GM21825 (cell line): ENCODE data around the gene SPAG6.
"Not testable (repeated sequence)": the region's sequence is repeated elsewhere in the genome, so short reads cannot be mapped to it uniquely, and the experiment has no call there.

Source experiments
- ATAC-seq: cut with Tn5 transposase; IDR thresholded peaks from one replicate; pipeline ENCODE4 v1.9.1; 2021; ENCODE audit warnings: mild to moderate bottlenecking, moderate library complexity; ENCODE audit not compliant: unreplicated experiment

SPAG6 gene

GRCh38 chr10:22345301-22346095 is at the start of gene SPAG6:
SPAG6 (plus strand) TSS chr10:22345496; CDS start chr10:22345612, 116 bp downstream.
- ATAC-seq, result no peak

GRCh38 chr10:22301193-22301592 is 44.1 kb upstream of the SPAG6 start:
- ATAC-seq, result no peak

GRCh38 chr10:22303461-22303860 is 41.8 kb upstream of the SPAG6 start:
- ATAC-seq, result no peak

- no peak for ATAC-seq
These were observed 39.6 kb upstream of the SPAG6 start for GRCh38 chr10:22305721-22306120.

GRCh38 chr10:22308390-22308789 is 36.9 kb upstream of the SPAG6 start:
- peak; percentile 86 for ATAC-seq

GRCh38 chr10:22309180-22310000 is 35.9 kb upstream of the SPAG6 start:
- no peak for ATAC-seq

- ATAC-seq, result not testable (repeated sequence)
These were observed 35.3 kb upstream of the SPAG6 start for GRCh38 chr10:22310012-22310411.

- no peak for ATAC-seq
These were observed 34.4 kb upstream of the SPAG6 start for GRCh38 chr10:22310928-22311327.

GRCh38 chr10:22314852-22315251 is 30.4 kb upstream of the SPAG6 start:
- ATAC-seq, result no peak

GRCh38 chr10:22315455-22316285 is 29.6 kb upstream of the SPAG6 start:
- ATAC-seq, result no peak

GRCh38 chr10:22316286-22317075 is 28.8 kb upstream of the SPAG6 start, which contains the start of gene COMMD3:
COMMD3 (plus strand) TSS chr10:22316388; CDS start chr10:22316418, 30 bp downstream.
- ATAC-seq, result peak; percentile 64

GRCh38 chr10:22317076-22317370 is 28.3 kb upstream of the SPAG6 start:
- ATAC-seq, result peak; percentile 19

- no peak for ATAC-seq
These were observed 27.3 kb upstream of the SPAG6 start for GRCh38 chr10:22317771-22318565.

- ATAC-seq, result no peak
These were observed 26.5 kb upstream of the SPAG6 start for GRCh38 chr10:22318772-22319171.

GRCh38 chr10:22319547-22319979 is 25.7 kb upstream of the SPAG6 start:
- ATAC-seq, result no peak

- no peak for ATAC-seq
These were observed 25.2 kb upstream of the SPAG6 start for GRCh38 chr10:22319980-22320558.

- ATAC-seq, result peak; percentile 18
These were observed 24.6 kb upstream of the SPAG6 start, which contains the start of gene BMI1 for GRCh38 chr10:22320591-22321155. BMI1 (plus strand) TSS chr10:22321099; CDS start chr10:22326450, 5,351 bp downstream.

- no peak for ATAC-seq
These were observed 24.0 kb upstream of the SPAG6 start for GRCh38 chr10:22321156-22321923.
